Transverse colon (tissue), 4 donors: ENCODE measurements around the gene SDR42E2.

Experiments used
- POLR2AphosphoS5 ChIP-seq, 3 donors: sonication (generic); formaldehyde crosslinking; IDR thresholded peaks; one replicate each; pipeline ENCODE4 v1.6.1; 2016; ENCODE audit warnings: antibody characterized with exemption in 3 of 3
- TF ChIP-seq, protein P1 (sequence below), 5 experiments: fragments of 200-600 bp in 3 of 5; fragments of 450-650 bp in 2 of 5; sonication (generic) in 3 of 5; IDR thresholded peaks; 1 replicate in 2 of 5; 2 replicates in 3 of 5; pipeline ENCODE4 v1.5.1; 2016 to 2017; ENCODE audit warnings: antibody characterized with exemption in 5 of 5, inconsistent platforms in 3 of 5, mild to moderate bottlenecking in 2 of 5, moderate library complexity in 1 of 5

DNA sequence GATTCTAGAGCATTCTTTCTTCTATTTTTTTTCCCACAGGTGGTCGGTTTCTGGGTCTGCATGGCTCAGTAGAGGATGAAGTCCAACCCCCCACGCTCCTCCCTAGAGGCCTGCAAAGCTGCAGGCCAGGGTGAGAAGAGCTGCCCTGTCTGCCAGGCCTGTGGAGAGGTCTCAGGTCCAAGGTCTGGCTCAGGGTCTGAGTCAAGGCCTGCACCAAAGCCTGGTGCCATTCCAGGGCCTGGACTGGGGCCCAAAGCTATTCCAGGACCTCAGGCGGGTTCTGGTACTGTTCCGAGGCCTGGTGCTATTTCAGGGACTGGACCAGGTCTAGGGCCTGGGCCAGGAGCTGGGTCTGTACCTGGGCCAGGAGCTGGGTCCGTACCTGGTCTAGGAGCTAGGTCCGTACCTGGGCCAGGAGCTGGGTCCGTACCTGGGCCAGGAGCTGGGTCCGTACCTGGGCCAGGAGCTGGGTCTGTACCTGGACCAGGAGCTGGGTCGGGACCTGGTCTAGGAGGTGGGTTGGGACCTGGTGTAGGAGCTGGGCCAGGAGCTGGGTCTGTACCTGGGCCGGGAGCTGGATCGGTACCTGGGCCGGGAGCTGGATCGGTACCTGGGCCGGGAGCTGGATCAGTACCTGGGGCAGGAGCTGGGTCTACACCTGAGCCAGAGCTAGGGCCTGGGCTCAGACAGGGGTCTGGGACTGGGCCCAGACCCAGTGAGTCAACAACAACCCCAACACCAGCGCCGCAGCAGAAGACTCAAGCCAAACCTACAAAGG, 3.4 kb downstream of the SDR42E2 start:
- TF ChIP-seq, protein P1, sequence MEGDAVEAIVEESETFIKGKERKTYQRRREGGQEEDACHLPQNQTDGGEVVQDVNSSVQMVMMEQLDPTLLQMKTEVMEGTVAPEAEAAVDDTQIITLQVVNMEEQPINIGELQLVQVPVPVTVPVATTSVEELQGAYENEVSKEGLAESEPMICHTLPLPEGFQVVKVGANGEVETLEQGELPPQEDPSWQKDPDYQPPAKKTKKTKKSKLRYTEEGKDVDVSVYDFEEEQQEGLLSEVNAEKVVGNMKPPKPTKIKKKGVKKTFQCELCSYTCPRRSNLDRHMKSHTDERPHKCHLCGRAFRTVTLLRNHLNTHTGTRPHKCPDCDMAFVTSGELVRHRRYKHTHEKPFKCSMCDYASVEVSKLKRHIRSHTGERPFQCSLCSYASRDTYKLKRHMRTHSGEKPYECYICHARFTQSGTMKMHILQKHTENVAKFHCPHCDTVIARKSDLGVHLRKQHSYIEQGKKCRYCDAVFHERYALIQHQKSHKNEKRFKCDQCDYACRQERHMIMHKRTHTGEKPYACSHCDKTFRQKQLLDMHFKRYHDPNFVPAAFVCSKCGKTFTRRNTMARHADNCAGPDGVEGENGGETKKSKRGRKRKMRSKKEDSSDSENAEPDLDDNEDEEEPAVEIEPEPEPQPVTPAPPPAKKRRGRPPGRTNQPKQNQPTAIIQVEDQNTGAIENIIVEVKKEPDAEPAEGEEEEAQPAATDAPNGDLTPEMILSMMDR (IDR thresholded peaks at IDR 0.05), result no peak
- no peak for TF ChIP-seq POLR2AphosphoS5 (IDR thresholded peaks at IDR 0.05)
